Rectal smooth muscle tissue (tissue), 1 donor: ENCODE measurements around the gene TMEM108.

Experiments
- H3K27ac ChIP-seq: one replicate; pipeline ENCODE4 v1.7.0; 2013; ENCODE audit warnings: low read depth, low read length, inconsistent platforms
- H3K27me3 ChIP-seq: one replicate; pipeline ENCODE4 v1.7.0; 2013; ENCODE audit warnings: low read length; ENCODE audit not compliant: control insufficient read depth, insufficient read depth
- H3K36me3 ChIP-seq: one replicate; pipeline ENCODE4 v1.7.0; 2013; ENCODE audit warnings: low read length; ENCODE audit not compliant: control insufficient read depth, insufficient read depth
- H3K4me1 ChIP-seq: one replicate; pipeline ENCODE4 v1.7.0; 2013; ENCODE audit warnings: low read length; ENCODE audit not compliant: control insufficient read depth, insufficient read depth
- H3K4me3 ChIP-seq: one replicate; pipeline ENCODE4 v1.7.0; 2013; ENCODE audit warnings: low read length
- H3K9ac ChIP-seq: one replicate; pipeline ENCODE4 v1.7.0; 2013; ENCODE audit warnings: low read length

Gene TMEM108

DNA sequence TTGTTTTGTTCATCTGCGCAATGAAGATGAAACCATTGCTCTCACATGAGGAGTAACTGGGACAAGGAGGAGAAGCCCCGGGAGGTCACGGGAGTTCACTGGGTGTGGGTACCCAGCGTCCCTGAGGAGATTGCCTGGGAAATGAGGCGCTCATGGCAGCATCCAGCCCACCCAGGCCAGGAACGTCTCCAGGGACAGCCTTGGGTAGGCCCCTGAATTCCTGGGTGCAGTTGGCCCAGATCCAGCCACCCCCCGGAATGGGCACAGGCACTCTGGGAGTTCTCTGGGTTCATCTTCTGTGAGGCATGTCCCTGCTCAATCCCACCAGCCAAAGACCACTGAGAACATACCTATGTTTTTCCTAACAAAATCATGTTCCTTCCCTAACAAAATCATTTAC is 380.2 kb downstream of the TMEM108 start:
- Histone ChIP-seq H3K27me3 (no peaks in the 10 kb centered on the region), H3K36me3 (no peaks in the 10 kb centered on the region), H3K27ac (no peak overlapping the region), H3K4me3 (no peak overlapping the region), H3K4me1 (peaks cover 2% of the 10 kb centered on the region), H3K9ac (no peak overlapping the region)

DNA sequence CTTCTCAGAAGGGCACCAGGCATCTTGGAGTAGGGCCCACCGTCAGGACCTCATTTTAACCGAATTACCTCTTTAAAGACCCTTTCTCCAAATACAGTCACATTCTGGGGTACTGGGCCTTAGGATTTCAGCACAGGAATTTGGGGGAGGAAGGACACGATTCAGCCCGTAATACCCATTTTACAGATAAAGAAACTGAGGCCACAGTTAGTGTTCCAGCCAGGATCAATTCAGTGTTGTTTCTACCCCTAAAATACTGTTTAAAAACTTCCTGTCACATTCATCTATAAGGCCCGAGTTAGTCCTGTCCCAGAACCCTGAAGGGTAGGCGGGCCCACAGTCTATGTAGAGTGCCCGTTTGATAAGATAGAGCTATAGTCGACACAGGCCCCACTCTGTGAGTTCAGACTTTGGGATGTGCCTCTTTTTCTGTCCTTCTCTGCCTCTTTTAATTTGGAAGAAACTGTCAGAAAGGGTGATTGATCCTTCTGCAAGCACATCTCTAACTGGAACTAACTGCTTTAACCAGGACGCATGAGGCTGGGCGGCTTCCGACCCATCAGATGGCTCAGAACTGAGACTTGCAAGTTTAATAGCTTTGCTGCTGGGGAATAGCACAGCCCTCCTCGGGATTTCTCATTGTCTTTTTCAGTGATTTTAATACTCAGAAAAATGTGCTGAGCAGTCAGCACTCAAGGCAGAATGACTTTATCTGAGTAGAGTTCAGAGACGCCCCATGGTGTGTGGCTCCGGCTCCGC is 381.1 kb downstream of the TMEM108 start:
- Histone ChIP-seq H3K27ac (no peak overlapping the region), H3K4me1 (no peaks in the 10 kb centered on the region), H3K9ac (no peak overlapping the region), H3K36me3 (no peaks in the 10 kb centered on the region), H3K4me3 (no peak overlapping the region), H3K27me3 (no peaks in the 10 kb centered on the region)

DNA sequence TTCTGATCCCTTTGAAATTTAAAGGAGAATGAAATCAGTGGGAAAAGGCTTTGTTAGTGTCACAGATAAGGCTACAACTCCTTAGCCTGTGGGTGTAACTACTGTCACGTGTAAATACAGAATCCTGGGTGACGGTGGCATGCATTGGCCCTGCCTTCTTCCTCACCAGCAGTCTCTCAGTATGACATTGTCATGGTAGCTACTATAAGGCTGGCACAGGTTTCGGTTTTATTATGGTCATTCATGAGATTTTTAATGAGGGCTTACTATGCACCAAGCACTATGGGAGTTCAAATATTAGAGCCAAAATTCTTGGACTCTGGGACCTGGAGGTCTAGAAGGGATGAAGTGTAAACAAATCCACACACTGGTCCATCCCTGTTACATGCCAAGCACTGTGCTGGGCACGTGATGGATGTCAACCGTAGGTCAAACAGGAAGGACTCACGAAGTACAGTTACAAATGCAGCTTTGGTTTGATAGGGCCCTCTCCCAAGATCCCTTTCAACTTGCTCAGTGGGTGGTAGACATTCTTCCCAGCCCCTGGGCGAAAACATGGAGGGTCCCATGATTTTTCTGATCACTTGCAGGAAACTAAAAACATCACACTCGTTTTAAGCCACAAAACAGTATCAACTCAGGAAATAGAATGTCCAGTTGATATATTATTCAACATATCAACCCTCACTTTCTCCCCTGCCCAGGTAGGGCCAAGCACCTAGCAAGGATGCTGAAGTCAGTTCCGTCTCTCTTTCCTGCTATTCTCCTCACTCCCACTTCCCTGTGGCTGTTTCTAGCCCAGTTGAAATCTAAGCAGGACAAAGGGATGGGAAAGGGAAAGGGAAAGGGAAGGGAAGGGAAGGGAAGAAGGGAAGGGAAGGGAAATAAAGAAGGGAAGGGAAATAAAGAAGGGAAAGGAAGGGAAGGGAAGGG is 387.0 kb downstream of the TMEM108 start:
- no peaks in the 10 kb centered on the region for H3K4me1 ChIP-seq
- H3K36me3 ChIP-seq = no peaks in the 10 kb centered on the region
- no peak overlapping the region for H3K9ac ChIP-seq
- peaks cover 3% of the 10 kb centered on the region for H3K27me3 ChIP-seq
- H3K4me3 ChIP-seq = no peak overlapping the region
- H3K27ac ChIP-seq = no peak overlapping the region

DNA sequence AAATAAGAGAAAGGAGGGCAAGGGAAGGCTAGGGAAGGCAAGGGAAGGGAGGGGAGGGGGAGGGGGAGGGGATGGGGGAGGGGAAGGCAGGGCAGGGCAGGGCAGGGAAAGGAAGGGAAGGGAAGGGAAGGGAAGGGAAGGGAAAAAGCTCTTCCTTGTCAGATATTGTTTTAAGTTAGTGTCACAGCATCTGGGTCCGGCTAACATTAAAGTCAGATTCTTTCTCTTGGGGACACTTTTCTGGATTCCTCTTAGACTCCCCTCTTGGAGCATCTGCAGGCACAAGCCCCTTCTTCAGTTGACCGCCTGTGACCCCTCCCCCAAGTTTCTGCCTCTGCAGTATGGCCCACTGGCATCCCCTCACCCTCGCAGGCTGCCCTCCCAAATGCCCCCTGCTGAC is 387.7 kb downstream of the TMEM108 start:
- Histone ChIP-seq H3K4me3 (no peak overlapping the region), H3K27me3 (peaks cover 3% of the 10 kb centered on the region)

DNA sequence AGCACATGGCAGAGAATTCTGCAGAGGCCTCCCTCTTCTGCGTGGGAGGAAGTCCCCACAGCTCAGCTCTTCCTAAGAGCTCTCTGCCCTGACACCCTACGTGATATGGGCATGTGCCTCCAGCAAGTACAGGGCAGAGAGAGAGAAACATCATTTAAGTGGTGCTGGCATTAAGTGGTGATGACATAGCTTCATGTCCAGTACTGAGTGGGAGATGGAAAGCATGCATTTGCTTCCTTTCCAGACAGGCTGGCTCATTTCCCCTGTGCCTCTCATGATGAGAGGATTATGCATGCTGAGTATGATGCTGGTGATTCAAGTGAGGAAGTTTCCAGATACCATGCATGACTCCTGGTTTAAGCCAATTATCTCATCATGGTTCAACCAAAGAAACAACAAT is 388.5 kb downstream of the TMEM108 start:
- Histone ChIP-seq H3K9ac (no peak overlapping the region), H3K4me3 (no peak overlapping the region), H3K27me3 (peaks cover 3% of the 10 kb centered on the region), H3K36me3 (no peaks in the 10 kb centered on the region), H3K27ac (no peak overlapping the region), H3K4me1 (no peaks in the 10 kb centered on the region)

More for the DNA sequence above, 387.7 kb downstream of the TMEM108 start:
- no peak overlapping the region for H3K27ac ChIP-seq
- no peak overlapping the region for H3K9ac ChIP-seq
- no peaks in the 10 kb centered on the region for H3K4me1 ChIP-seq
- H3K36me3 ChIP-seq = no peaks in the 10 kb centered on the region

DNA sequence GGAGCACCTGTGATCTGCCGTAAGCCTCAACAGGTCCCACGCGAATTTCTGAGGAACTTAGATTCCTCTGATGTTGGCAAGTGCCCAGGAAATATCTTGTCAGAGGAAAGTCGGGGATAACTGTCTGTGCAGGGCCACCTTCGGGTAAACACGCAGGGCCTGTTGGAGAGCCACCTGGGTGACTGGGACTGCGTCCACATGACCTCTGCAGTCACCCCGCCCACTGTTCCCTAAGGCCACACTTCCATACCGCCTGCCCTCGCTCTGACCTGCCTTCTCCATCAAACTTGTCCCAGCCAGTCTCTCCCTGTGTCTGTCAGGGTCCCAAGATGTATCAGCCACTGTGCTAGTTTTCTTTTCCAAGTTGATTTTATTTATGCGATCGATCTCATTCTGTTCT is 390.4 kb downstream of the TMEM108 start:
- H3K9ac ChIP-seq = no peak overlapping the region
- H3K4me3 ChIP-seq = no peak overlapping the region
- no peaks in the 10 kb centered on the region for H3K36me3 ChIP-seq
- no peaks in the 10 kb centered on the region for H3K4me1 ChIP-seq
- peaks cover 3% of the 10 kb centered on the region for H3K27me3 ChIP-seq
- H3K27ac ChIP-seq = no peak overlapping the region

DNA sequence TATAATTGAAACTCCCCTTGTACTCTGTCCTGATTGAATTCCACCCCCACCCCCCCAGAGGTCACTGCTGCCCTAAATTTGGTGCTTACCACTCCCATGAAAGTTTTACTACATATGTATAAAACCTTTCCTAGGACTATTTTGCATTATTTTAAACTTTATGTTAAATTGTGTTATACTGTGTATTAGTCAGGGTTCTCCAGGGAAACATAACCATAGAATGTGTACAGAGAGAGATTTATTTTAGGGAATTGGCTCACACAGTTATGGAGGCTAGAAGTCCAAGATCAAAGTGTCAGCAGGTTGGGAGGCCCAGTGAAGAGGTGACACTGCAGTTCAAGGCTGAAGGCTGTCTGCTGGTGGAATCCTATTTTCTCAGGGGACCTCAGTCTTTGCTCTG is 390.9 kb downstream of the TMEM108 start:
- Histone ChIP-seq H3K36me3 (no peaks in the 10 kb centered on the region), H3K4me3 (no peak overlapping the region), H3K4me1 (no peaks in the 10 kb centered on the region), H3K27ac (no peak overlapping the region), H3K27me3 (peaks cover 3% of the 10 kb centered on the region), H3K9ac (no peak overlapping the region)

DNA sequence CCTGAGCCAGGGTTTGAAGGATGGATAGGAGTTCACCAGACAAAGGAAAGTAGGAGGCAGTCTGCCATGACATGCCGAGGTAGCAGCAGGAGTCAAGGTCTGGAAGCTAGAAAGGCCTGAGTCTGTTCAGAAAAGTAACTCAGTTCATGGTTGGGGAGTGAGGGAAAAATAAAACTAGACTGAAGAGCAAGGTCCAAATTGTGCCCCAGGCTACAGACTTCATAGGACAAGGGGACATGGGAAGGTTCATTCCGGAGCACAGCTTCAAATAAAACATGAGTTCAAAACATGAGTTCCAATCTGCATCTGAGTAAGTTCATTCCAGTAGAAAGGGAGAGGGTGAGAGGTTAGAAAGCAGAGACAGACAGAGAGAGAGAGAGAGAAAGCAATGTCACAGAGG is 401.4 kb downstream of the TMEM108 start:
- H3K27me3 ChIP-seq = no peaks in the 10 kb centered on the region
- H3K4me1 ChIP-seq = no peaks in the 10 kb centered on the region
- no peak overlapping the region for H3K27ac ChIP-seq
- H3K36me3 ChIP-seq = no peaks in the 10 kb centered on the region
- no peak overlapping the region for H3K9ac ChIP-seq
- no peak overlapping the region for H3K4me3 ChIP-seq

DNA sequence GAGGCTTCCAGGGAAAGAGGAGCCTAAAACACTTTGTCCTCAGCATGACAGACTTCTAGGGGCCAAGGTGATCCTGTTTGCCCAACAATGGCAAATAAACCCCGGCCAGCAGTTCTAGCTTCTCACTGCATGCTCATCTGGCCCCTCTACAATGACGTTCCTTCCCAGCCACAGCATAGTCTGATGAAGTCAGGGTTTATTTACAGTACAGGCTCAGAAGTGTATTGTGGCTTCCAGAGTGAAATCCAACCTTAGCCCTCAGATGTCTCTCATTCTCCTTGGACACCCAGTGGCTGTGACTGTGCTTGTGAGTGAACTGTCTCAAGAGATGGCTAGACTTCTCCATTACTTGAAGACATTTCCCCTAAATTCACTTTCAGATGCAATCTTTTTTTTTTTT is 402.5 kb downstream of the TMEM108 start:
- Histone ChIP-seq H3K9ac (no peak overlapping the region), H3K36me3 (no peaks in the 10 kb centered on the region), H3K27ac (no peak overlapping the region), H3K27me3 (no peaks in the 10 kb centered on the region), H3K4me3 (no peak overlapping the region), H3K4me1 (no peaks in the 10 kb centered on the region)

DNA sequence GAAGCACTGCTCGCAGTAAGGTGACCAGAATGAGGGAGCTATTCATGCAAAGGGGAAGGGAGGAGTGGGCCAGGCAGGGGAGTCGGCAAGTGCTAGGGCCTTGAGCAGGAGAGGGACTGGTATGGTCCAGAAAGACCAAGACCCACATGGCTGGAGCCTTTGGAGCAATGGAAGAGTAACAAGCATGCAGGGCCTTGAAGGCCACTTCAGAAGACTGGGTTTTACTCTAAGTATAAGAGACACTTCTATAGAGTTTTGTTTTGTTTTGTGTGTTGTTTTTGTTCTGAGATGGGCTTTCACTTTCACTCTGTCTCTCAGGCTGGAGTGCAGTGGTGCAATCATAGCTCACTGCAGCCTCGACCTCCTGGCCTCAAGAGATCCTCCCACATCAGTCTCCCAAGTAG is 403.7 kb downstream of the TMEM108 start:
- no peaks in the 10 kb centered on the region for H3K36me3 ChIP-seq
- H3K27me3 ChIP-seq = no peaks in the 10 kb centered on the region
- no peak overlapping the region for H3K9ac ChIP-seq
- H3K4me1 ChIP-seq = no peaks in the 10 kb centered on the region
- no peak overlapping the region for H3K4me3 ChIP-seq
- no peak overlapping the region for H3K27ac ChIP-seq

DNA sequence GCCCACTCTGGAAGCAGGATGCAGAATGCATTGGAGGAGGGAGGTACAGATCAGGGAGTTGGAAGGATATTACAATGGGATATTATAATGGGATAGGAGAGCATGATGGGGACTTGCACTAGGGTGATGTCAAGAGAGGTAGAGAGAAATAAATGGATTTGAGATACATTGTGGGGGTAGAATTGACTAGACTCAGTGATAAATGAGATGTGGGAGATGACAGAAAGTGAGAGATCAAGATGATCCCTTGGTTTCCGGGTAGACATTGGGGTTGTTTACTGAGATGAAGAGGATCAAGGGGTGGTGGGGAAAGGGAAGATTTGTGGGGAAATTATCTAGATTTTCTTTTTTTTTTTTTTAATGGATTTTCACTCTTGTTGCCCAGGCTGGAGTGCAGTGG is 404.3 kb downstream of the TMEM108 start:
- Histone ChIP-seq H3K36me3 (no peaks in the 10 kb centered on the region), H3K4me1 (no peaks in the 10 kb centered on the region), H3K27ac (no peak overlapping the region), H3K9ac (no peak overlapping the region), H3K27me3 (no peaks in the 10 kb centered on the region), H3K4me3 (no peak overlapping the region)

DNA sequence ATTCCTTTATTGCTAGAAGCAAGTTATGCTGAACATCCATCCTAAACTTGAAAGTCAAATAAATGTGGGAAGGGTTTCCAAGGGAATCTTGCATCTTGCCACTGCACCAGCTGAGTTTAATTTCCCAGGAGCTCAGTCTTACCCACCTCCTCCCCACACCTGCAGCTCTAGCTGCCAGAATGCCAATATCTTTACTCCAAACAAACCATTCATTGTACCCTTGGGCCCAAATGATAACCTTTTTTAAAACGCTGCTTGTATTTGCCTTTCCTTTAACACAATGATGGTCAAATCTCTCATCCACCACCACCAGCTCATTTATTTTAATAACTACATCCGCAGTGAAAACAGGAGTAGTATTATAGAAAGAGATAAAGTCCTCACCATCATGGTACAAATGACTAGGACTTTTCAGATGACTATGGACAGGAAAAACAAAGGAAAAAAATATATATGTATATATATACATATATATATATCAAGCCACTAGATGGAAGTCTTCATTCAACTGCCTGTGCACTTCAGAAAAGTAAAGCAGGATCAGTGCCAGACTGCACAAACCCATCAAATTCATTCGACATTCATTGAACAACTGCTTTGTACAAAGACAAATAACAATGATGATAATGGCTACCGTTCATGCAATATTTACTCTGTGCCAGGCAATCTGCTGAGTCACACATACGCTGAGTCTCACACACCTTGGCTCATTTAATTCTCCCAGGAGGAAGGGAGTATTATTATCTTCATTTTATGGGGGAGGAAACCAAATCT is 405.6 kb downstream of the TMEM108 start:
- H3K27ac ChIP-seq = no peak overlapping the region

More for the DNA sequence above, 405.6 kb downstream of the TMEM108 start:
- Histone ChIP-seq H3K4me1 (no peaks in the 10 kb centered on the region), H3K27me3 (no peaks in the 10 kb centered on the region), H3K9ac (no peak overlapping the region), H3K4me3 (no peak overlapping the region), H3K36me3 (no peaks in the 10 kb centered on the region)
